HG02678 (cell line): ENCODE results near the gene SLCO4A1.

Experiments
- ATAC-seq: cut with Tn5 transposase; IDR thresholded peaks from one replicate; pipeline ENCODE4 v1.9.1; 2021; ENCODE audit warnings: mild to moderate bottlenecking, moderate library complexity; ENCODE audit not compliant: unreplicated experiment

Gene SLCO4A1

DNA sequence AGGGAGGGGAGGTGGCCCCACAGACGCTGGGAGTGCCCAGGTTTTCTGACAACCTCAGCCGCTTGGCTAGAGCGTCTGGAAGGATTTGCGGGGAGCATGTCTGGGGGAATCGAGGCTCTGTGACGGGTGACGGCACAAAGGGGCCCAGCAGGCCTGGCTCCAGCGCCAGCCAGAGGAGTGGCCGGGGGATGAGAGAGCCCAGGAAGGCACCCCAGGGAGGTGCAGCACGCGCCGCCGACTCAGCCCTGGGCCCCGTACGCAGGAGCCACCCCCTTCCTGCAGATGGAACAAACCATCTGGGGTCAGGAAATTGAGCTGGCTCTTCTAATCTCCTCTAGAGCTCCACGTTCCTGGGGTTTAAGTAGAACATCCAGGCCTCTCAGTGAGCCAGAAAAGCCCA lies 5.9 kb upstream of the SLCO4A1 start:
- ATAC-seq, result no peak

DNA sequence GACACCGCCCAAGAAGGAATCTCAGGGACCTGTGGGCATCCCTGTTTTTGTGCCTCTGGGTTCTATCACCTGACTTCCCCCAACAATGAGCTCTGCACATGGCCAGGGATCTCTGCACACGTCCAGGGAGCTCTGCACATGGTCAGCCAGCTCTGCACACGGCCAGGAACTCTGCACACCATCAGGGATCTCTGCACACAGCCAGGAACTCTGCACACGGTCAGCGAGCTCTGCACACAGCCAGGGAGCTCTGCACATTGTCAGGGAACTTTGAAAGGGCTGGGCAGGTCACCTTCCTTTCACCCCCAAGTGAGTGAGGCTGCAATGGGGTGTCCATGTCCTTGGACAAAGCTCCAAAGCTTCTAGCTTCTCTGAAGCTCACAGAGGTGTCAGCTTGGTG lies 5.2 kb upstream of the SLCO4A1 start:
- no peak for ATAC-seq

DNA sequence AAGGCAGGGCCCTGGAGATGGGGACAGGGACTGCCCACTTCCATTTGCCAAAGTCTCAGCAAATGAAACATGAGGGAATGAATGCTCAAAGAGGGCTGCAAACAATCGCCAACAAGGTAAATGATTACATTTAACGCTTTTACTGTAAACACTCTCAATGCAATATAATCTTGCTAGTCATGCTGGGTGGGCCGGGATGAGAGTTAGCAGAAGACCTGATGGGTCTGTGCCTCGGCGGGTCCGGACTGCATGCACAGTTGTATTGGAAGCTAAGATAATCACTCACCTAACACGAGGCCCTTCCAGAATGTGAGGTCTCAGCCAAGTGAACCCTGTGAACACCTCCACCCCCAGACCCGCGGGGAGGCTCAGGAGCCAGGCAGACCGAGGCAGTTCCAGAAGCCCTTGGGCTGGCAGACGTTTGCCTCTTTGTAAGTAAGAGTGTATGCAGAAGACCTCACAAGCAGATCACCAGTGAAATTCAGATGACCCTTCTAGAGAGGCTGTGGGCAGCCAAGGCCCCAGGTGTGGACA lies 4.7 kb upstream of the SLCO4A1 start:
- ATAC-seq, result no peak

DNA sequence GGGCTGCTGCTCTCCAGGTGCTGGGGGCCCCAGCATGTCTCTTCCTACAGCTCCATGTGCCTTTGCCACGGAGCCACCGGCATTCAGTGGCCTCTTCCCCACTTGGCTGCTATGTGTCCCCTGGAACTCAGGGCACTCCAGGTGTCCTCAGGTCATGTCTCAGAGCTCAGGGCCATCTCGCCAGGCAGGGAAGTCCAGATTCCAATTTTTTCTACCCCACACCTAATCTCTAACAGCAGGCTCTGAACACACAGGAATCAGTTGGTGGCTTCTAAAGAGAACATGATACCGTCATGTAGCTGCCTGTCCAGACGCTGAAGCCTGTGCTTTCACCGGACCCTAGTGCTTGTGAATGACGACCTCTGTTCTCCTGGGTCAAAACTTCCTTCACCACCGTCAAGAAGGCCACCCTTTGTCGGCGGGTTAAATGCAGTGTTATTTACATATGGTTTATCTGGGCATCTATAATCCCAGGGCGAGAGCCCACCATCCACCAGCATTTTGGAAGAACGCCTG lies 4.2 kb upstream of the SLCO4A1 start:
- ATAC-seq, result no peak

DNA sequence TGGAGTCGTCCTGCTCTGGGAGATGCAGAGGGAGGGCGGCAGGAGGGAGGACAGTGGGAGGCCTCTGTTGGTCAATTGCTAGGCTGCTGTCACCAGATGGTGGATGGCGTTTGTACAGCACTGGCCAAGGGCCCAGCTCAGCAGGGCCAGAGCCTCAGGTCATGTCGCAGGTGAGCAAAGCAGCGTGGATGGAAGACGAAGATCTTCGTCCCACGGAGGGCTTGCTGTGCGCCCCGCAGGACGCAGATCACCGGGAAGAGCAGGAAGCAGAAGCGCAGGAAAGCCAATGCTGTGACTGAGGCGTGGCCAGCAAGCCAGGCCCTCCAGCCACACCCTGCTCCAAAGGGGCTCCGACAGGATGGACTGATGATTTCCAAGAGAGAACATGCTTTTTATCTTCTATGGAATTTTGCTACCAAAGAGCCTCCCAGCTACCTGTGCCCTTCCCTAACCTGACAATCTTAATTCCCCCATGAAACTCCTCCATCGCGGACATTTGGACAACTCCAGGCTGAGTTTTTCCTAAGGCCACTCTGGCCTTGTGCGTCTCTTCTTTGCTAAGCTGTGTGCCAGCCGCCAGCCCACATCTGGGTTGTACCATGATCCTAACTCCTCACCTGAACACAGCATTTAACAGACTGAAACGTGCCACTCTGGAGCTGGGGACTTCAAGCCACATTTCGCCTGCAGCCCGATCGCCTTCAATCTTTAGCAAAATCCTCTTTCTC lies 3.5 kb upstream of the SLCO4A1 start:
- no peak for ATAC-seq

DNA sequence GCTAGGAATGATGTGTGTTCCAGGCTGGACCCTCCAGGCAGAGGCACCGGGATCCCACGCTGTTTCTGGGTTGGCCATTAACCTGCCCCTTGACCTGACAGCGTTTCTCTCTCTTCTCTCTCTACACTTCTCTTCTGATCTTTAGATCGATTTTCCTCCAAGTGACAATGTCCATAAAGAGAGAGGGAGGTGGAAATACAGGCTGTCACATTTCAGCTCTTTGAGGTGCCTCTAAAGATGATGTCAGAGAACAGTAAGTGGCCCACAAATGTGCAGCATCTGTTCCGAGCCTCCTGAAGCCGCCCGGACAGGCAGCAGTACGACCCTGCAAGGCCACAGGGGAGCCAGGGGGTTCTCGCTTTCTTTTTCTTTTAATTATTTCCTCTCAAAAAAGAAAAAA lies 2.5 kb upstream of the SLCO4A1 start:
- ATAC-seq, result no peak

DNA sequence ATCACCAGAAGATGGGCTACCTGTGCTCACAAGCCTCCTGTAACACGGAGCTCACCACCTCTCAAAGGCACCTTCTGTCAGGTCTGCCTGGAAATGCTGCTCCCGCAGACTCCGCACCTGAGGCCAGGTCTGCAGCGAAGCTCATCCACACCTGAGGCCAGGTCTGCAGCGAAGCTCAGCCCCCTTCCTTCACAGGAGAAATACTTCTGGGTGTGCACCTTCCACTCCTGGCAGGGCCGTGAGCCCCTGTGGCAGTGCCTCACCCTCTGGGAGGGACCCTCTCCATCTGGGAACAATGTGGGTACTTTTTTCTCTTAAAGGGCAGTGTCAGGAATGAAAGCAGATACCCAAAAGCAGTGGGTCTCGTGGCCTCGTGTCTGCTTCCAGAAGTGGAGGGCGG lies 1.4 kb upstream of the SLCO4A1 start:
- ATAC-seq, result no peak

DNA sequence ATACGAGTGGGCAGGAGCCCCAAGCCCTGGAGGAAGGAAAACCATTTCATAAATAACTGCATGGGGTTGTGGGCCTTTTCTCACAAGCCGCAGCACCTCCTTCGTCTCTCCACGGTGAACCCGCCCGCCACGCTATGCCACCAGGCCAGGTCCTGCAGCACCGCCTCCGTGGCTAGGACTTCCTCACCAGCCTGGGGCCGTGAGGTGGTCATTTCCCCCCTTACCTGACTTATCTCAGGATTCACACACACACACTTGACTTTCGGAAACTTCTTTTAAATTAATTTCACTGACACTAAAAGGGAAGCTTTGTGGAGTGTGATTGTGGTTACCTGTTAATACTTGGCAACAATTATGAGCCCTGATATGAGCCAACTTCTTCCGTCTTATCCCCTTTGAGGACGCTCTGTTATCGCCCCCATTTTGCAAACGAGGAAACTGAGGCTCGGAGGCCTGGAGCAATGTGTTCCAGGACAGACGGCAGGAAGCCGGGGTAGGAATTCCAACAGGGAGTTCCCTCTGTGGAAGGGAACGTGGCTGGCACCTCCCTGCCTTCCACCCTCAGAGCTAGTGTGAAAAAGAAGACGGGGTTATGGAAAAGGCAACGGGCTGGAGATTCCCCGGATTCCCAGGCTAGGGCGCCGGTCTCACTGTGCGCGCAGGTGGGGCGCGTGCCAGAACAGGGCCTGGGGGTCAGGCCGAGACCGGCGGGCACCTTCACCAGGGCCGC lies 817 bp upstream of the SLCO4A1 start:
- ATAC-seq, result no peak

DNA sequence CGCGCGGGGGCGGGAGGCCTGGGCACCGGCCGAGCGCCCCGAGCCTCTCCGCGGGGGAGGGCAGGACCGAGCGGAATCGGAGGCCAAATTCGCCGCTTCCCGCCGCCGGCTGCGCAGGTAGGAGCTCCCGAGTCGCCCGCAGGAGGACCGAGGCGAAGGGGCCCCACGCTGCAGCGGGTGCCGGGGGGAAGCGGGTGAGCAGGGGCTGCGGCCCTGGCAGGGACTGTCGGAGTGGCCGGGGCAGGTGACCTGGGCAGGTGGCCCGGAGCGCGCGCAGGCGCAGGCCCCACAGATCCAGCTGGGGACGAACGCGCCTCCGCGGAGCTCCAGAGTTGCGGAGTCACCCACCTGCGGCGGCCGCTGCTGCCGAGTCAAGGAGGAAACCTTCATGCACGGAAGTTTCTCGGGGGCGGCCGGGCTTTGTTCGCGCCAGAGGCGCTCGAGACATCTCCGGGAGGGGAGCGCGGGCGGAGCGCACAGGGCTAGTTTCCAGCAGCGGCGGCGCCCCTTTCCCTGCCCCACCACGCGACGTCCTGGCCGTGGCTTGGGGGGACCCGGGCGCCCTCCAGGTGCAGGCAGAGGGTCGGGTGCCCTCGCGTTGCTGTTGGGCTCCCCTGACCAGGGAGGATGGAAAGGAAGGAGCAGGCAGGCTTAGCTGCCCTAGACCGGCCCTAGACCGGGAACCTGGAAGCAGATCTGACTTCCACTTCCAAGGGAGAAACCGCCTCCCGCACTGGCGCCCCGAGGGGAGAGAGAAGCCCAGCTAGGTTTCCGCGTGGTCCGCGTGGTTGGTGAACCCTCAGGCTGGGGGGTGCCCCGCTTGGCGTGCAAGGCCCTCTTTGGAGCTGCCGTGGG lies 590 bp downstream of the SLCO4A1 start:
- ATAC-seq, result peak; percentile 20

DNA sequence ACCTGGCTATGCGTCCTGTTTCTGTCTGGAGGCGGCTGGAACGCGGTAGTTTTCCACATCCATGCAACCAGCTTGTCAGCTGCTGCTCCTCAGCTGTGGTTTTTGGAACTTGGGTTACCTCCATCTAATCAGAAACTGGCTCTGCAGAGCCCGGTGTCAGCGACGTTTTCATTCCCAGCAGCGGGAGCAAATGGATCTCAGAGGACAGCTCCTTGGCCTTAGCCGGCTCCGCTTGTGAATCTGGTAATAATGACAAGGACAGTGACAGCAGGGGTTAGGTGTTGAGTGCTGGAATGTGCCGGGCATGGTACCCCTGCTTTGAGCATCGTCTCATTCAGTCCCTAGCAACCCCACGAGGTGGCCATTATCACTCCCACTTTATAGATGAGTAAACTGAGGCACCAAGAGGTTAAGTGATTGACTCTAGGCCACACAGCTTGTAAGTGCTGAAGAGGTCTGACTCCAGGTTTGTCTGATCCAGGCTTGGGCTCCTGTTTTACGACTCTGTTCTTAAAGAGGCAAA lies 1.3 kb downstream of the SLCO4A1 start:
- no peak for ATAC-seq

DNA sequence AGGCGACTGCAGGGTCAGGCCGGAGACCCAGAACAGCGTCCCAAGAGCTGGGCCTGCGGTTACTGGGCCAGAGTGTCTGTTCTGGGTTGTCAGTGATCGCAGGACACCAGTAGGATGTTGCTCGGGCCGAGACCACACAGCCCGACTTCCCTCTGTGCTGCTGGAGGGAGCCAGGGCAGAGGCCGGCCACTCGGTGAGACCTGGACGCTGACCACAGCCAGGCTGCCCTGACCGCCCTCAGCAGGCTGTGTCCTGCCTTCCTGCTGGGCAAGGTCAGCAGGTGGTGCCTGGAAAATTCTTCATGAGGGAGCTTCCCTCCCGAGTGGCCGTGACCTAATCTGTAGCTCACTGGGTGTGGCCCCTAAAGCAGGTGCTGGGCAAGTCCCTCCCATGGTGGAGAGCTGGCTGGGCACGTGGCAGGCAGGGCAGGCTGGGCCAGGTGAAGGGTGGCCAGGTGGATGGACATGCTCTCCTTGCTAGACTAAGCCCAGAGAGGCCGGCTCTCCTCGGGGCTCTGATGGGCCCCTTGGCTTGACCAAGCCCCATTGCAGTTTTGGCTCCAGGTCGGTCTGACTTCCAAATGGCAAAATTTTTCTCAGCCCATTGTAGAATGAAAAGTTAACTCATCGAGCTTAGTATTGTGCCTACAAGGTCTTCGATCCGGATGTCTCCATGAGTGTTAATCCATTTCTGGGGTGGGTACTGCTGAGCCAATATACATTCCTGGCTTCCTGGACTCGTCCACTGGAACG lies 1.9 kb downstream of the SLCO4A1 start:
- ATAC-seq, result no peak

DNA sequence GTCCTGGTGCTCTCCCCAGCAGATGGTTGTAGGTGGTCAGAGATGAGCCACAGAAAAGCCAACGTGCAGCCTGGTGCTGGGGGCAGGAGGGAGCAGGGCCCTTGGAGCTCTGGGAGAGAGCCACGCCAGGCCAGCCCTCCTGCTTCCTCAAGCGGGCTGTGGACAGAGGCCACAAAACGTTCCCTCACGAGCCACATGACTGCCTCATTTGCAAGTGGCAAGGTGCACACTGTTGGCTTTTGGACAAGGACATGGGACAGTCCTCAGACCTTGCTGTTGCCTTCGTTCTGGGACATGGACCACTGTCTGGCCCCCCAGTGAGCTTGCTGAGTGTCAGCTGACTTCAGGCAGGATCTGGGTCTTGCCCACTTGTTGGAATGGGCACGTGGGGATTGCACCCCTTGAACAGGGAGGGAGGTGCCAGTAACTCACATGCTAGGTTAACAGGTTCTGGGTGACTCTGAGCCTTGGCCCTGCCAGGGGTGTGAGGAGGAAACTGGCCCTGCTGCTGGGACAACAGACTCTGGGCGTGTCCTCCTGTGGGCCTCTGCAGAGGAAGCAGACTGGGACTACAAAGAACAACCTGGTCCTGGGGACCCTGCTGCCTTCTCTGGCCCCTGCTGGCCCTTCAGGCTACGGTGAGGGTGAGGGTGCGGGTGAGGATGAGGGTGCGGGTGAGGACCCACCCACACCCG lies 2.6 kb downstream of the SLCO4A1 start:
- no peak for ATAC-seq

DNA sequence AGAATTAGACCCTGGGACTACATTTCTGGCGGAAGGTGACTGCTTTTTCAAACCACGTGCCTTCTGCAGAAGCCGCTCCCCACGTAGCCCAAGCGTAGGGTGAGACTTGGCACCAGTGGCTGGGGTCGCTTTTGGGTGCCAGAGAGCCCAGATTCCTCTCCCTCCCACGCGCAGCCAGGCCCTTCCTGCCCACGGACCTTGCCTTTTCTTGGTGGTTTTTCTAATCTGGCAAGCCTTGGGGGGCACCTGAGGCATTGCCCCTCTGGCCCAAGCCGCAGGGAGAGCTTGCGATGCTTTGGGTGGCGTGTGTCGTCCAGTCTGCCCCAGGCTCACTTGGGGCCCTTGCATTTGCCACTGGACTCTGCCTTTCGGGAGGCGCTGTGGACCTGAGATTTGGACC lies 3.3 kb downstream of the SLCO4A1 start:
- ATAC-seq, result no peak

DNA sequence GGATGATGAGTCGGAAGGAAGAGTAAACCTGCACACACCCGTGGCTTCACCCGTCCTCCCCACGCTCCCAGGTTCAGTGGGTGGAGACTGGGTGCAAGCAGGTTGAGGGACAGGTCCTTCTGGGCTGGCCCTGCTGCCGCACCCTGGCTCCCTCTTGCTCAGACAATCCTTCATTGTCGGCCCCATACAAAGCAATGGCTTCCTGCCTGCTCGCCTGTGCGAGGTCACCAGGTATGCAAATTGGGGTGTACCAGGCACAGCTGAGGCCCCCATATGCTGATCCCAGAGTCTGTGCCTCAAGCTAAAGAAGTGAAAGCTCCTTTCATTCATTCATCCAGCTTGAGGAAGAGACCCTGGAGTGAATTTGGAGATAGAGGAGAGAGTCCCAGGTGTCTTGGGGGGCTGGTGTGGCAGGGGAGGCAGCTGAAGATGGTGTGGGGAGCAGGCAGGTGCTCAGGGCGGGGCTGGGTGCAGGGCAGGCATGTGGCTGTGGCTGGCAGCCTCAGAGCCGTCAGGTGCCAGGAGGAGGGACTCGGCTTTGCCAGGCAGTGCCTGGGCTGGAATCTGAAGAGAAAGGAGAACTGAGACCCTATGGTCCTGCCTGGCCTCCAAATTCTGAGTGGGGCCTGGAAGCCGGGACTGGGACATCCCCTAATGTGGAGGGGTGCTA lies 4.7 kb downstream of the SLCO4A1 start:
- no peak for ATAC-seq

DNA sequence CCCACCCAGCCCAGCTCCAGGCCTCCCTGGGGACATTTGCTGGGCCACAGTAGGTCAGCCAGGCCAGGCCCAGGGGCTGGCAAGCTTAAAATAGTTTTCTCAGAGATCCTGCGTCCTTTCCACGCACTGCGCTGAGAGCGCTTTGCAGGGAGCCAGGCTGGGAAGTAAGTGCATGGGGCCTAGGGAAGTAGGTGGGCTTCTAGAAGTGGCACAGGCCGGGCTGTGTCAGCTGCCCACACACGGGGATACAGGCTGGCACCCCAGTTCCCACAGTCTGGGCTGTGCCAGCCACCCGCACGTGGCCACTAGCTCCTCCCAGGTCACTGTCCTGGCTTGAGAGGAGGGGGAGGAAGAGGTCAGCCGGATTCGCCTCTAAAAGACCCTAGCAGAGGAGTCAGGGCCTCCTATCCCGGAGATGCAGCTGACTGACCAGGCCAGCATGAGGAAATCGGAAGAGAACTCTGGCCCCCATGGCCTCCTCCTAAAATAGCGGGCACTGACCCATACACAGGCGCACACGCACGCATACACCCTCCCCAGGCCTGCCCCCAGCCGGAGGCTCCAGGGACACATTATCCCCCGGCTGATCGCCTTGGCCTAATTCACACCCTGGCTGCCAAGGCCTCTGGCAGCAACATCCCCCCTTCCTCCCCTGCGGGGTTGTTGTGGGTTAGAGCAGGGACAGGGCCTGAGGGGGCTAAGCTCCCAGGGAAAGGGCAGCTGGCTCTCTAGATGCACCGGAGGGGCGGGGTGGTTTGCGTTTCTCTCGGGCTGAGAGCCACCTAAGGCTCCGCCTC lies 5.4 kb downstream of the SLCO4A1 start:
- ATAC-seq, result no peak

DNA sequence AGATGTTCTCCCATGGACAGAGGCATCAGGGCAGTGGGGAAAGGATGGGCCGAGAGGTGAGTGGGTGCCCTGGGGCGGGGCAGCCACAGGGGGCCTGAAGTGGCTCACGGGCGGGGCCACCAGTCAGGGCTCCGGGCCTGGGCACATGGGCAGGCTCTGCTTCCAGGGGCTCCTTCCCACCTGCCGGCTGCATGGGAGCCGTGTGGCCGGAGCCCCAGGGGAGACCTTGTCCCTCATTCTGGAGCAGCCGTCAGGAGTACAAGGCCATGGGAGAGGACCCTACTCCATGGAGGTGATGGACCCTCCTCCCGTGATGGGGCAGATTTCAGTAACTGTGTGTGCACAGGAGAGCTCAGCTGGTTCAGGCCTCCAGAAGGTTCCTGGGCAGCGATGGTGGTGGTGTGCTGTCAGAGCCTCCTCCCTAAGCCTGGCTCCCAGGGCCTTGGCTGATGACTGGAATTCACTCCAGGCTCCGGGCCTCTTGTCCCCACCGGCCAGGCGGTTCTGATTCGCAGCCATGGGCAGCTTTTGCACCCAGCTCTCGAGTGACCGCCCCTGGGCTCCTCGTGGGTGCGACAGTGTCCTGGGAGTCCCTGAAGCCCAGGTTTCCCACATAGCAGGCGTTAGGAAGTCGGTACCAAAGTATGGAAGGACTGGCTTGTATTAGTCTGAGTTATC lies 6.2 kb downstream of the SLCO4A1 start:
- ATAC-seq, result no peak

DNA sequence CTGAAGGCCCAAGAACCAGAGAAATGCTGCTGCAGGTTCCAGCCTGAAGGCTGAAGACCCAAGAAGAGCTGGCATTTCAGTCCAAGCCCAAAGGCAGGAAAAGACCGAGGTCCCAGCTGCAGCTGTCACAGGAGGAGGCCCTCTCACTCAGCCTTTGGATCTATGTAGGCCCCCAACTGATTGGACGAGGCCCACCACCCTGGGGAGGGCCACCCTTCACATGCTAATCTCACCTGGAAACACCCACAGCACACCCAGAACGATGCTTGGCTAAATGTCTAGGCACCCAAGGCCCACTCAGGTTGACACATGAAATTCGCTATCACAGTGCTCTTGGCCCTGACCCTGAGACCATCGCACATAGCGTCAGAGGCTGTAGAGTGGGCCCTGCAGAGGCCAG lies 6.8 kb downstream of the SLCO4A1 start:
- ATAC-seq, result no peak
